Mammary epithelial cell (primary cell): ENCODE data around the gene GNAL.

Experiments
- EZH2 ChIP-seq: IDR thresholded peaks from 2 replicates; pipeline ENCODE4 v1.6.1; 2012; ENCODE audit warnings: low read length, inconsistent platforms, borderline replicate concordance
- TF ChIP-seq, protein P1 (sequence below), 2 donors: IDR thresholded peaks in 1 of 2; conservative IDR thresholded peaks in 1 of 2; 2 replicates each; pipeline ENCODE4 v1.5.1; 2011 to 2012; ENCODE audit warnings: inconsistent platforms in 2 of 2, low read length in 2 of 2, mild to moderate bottlenecking in 2 of 2, control low read depth in 1 of 2, low read depth in 1 of 2; ENCODE audit not compliant: insufficient read depth in 1 of 2; ENCODE audit errors: extremely low read depth in 1 of 2

DNA sequence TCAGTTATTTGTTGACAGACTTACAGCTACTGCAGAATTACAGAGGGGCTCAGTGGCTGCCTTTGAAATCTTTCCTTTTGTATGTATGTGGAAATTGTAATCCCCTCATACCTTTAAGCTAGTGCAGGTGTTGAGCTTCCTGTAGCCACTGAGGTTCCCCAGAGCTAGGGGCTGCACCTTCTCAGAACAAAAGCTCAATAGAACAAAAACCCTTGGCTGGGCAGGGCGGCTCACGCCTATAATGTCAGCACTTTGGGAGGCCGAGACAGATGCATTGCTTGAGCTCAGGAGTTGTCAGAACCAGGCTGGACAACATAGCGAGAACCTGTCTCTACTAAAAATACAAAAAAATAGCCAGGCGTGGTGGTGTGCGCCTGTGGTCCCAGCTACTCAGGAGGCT, 120.8 kb downstream of the GNAL start:
- TF ChIP-seq, protein P1, sequence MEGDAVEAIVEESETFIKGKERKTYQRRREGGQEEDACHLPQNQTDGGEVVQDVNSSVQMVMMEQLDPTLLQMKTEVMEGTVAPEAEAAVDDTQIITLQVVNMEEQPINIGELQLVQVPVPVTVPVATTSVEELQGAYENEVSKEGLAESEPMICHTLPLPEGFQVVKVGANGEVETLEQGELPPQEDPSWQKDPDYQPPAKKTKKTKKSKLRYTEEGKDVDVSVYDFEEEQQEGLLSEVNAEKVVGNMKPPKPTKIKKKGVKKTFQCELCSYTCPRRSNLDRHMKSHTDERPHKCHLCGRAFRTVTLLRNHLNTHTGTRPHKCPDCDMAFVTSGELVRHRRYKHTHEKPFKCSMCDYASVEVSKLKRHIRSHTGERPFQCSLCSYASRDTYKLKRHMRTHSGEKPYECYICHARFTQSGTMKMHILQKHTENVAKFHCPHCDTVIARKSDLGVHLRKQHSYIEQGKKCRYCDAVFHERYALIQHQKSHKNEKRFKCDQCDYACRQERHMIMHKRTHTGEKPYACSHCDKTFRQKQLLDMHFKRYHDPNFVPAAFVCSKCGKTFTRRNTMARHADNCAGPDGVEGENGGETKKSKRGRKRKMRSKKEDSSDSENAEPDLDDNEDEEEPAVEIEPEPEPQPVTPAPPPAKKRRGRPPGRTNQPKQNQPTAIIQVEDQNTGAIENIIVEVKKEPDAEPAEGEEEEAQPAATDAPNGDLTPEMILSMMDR (conservative IDR thresholded peaks at IDR 0.05 in 1 of 2, IDR thresholded peaks at IDR 0.05 in 1 of 2; ENCODE audit: extremely low read depth in 1 of 2, insufficient read depth in 1 of 2, low read depth in 1 of 2, low read length in 2 of 2), result no peak
- no peak for TF ChIP-seq EZH2
